Liver (tissue), 9 donors: ENCODE data around the gene CHD5. TPM values are rescaled to one million over a fixed set of nuclear protein-coding genes. Genes with fewer than 3 reads are reported as not detected.

Source experiments
- DNase-seq: peaks from one replicate; pipeline ENCODE4 v3.0.0-alpha.2; 2017; ENCODE audit warnings: low spot score
- H3K27ac ChIP-seq, 2 donors: one replicate each; pipeline ENCODE4 v1.7.0; 2013; ENCODE audit warnings: inconsistent platforms in 2 of 2, low read length in 2 of 2, control low read depth in 1 of 2, low read depth in 1 of 2, mild to moderate bottlenecking in 1 of 2
- H3K27me3 ChIP-seq, 4 donors: one replicate each; pipeline versions ENCODE4 v1.6.1 to v1.7.0; 2013; ENCODE audit warnings: low read length in 3 of 4, inconsistent platforms in 1 of 4, mild to moderate bottlenecking in 1 of 4, moderate library complexity in 1 of 4; ENCODE audit not compliant: control insufficient read depth in 4 of 4, insufficient read depth in 4 of 4
- H3K36me3 ChIP-seq, 4 donors: one replicate each; pipeline versions ENCODE4 v1.6.1 to v1.7.0; 2013; ENCODE audit warnings: low read length in 3 of 4, mild to moderate bottlenecking in 3 of 4, low read depth in 1 of 4, moderate library complexity in 1 of 4; ENCODE audit not compliant: control insufficient read depth in 4 of 4, insufficient read depth in 3 of 4
- H3K4me1 ChIP-seq, 4 donors: one replicate each; pipeline versions ENCODE4 v1.6.1 to v1.7.0; 2013; ENCODE audit warnings: low read length in 3 of 4, mild to moderate bottlenecking in 3 of 4, moderate library complexity in 1 of 4; ENCODE audit not compliant: control insufficient read depth in 4 of 4, insufficient read depth in 4 of 4
- H3K4me3 ChIP-seq, 3 donors: one replicate each; pipeline versions ENCODE4 v1.6.1 to v1.7.0; 2013; ENCODE audit warnings: low read length in 3 of 3, control low read depth in 1 of 3, low read depth in 1 of 3, mild to moderate bottlenecking in 1 of 3
- H3K9ac ChIP-seq, 2 donors: one replicate each; pipeline ENCODE4 v1.7.0; 2013; ENCODE audit warnings: low read length in 2 of 2, mild to moderate bottlenecking in 2 of 2, moderate library complexity in 2 of 2, control low read depth in 1 of 2, low read depth in 1 of 2
- H3K9me3 ChIP-seq, 4 donors: one replicate each; pipeline versions ENCODE4 v1.6.1 to v1.7.0; 2013; ENCODE audit warnings: low read length in 3 of 4; ENCODE audit not compliant: control insufficient read depth in 4 of 4
- EGR1 ChIP-seq, 2 donors: IDR thresholded peaks; 2 replicates each; pipeline ENCODE4 v1.6.1; 2016 to 2018; ENCODE audit warnings: antibody characterized with exemption in 2 of 2, low read depth in 2 of 2
- FOXA1 ChIP-seq: IDR thresholded peaks from 2 replicates; pipeline ENCODE4 v1.6.1; 2016; ENCODE audit warnings: antibody characterized with exemption
- FOXA2 ChIP-seq: IDR thresholded peaks from 2 replicates; pipeline ENCODE4 v1.6.1; 2016; ENCODE audit warnings: antibody characterized with exemption
- GABPA ChIP-seq, 2 donors: IDR thresholded peaks in 1 of 2; conservative IDR thresholded peaks in 1 of 2; 2 replicates each; pipeline ENCODE4 v1.6.1; 2016; ENCODE audit warnings: antibody characterized with exemption in 2 of 2, mild to moderate bottlenecking in 1 of 2, moderate library complexity in 1 of 2
- HNF4A ChIP-seq, 2 donors: conservative IDR thresholded peaks; 2 replicates each; pipeline ENCODE4 v1.6.1; 2016; ENCODE audit warnings: antibody characterized with exemption in 2 of 2, mild to moderate bottlenecking in 2 of 2
- HNF4G ChIP-seq: IDR thresholded peaks from 2 replicates; pipeline ENCODE4 v1.6.1; 2016; ENCODE audit warnings: antibody characterized with exemption
- JUND ChIP-seq, 2 donors: IDR thresholded peaks; 2 replicates each; pipeline ENCODE4 v1.6.1; 2016; ENCODE audit warnings: antibody characterized with exemption in 2 of 2
- MAX ChIP-seq: IDR thresholded peaks from 2 replicates; pipeline ENCODE4 v1.6.1; 2016; ENCODE audit warnings: antibody characterized with exemption
- NR2F2 ChIP-seq: IDR thresholded peaks from 2 replicates; pipeline ENCODE4 v1.6.1; 2016; ENCODE audit warnings: antibody characterized with exemption
- RAD21 ChIP-seq, 2 donors: IDR thresholded peaks; 2 replicates each; pipeline ENCODE4 v1.6.1; 2016; ENCODE audit warnings: antibody characterized with exemption in 2 of 2, mild to moderate bottlenecking in 2 of 2
- RXRA ChIP-seq, 2 donors: IDR thresholded peaks; 2 replicates each; pipeline ENCODE4 v1.6.1; 2017 to 2018; ENCODE audit warnings: antibody characterized with exemption in 2 of 2, mild to moderate bottlenecking in 1 of 2
- SP1 ChIP-seq: IDR thresholded peaks from 2 replicates; pipeline ENCODE4 v1.6.1; 2018; ENCODE audit warnings: antibody characterized with exemption, mild to moderate bottlenecking
- TAF1 ChIP-seq: conservative IDR thresholded peaks from 2 replicates; pipeline ENCODE4 v1.6.1; 2016; ENCODE audit warnings: antibody characterized with exemption, mild to moderate bottlenecking
- YY1 ChIP-seq: IDR thresholded peaks from 2 replicates; pipeline ENCODE4 v1.6.1; 2016; ENCODE audit warnings: antibody characterized with exemption, mild to moderate bottlenecking
- ZBTB33 ChIP-seq: IDR thresholded peaks from 2 replicates; pipeline ENCODE4 v1.6.1; 2016; ENCODE audit warnings: antibody characterized with exemption
- WGBS: extraction: QIAGEN DNeasy Blood & Tissue Kit; methylation state at CpG from one replicate; pipeline ENCODE4 v1.1.7; 2013; 5-methylcytosine and 5-hydroxymethylcytosine counted together
- polyA plus RNA-seq, 2 donors: library from polyadenylated mRNA; stranded (reverse) in 1 of 2; unstranded in 1 of 2; fragments of 200-250 nt in 1 of 2; fragments of >200 nt in 1 of 2; fragmentation: Nextera tagmentation in 1 of 2; extraction: Ambion mirVana in 1 of 2; gene quantifications; one replicate each; pipeline versions ENCODE4 v1.2.1 to v1.2.3, GENCODE V29; 2013 to 2015
- total RNA-seq, 2 donors: library from RNA; depleted of rRNA; stranded (reverse); fragments of >200 nt; gene quantifications; one replicate each; pipeline ENCODE4 v1.2.3, GENCODE V29; 2014
- TF ChIP-seq, protein P1 (sequence below): IDR thresholded peaks from 2 replicates; pipeline ENCODE4 v1.6.1; 2016; ENCODE audit warnings: antibody characterized with exemption, mild to moderate bottlenecking
- TF ChIP-seq, protein P2 (sequence below): fragments of 150-350 bp; IDR thresholded peaks from 2 replicates; pipeline ENCODE4 v1.5.1; 2017; ENCODE audit warnings: improper control_type of control experiment, low read depth, low read length; ENCODE audit not compliant: missing input control
- TF ChIP-seq, protein P3 (sequence below): IDR thresholded peaks from 2 replicates; pipeline ENCODE4 v1.6.1; 2016; ENCODE audit warnings: antibody characterized with exemption
- donor health status: healthy.
- donor health status: healthy.
- donor health status: healthy.
- donor health status: healthy.
- donor health status: healthy.

CHD5 gene
- total and polyA plus RNA-seq, 4 donors: under 0.01 to 0.08 TPM; not detected in 2

- WGBS: 74% methylated on average over 17 of the region's 17 CpGs
Measured at GRCh38 chr1:6072774-6073479, 107.2 kb downstream of the CHD5 start.

More at GRCh38 chr1:6072774-6073479, 107.2 kb downstream of the CHD5 start:
- DNase-seq: no peak
- no peak overlapping the region for H3K4me3 ChIP-seq
- H3K9me3 ChIP-seq: no peaks in the 10 kb centered on the region
- H3K36me3 ChIP-seq: no peaks in the 10 kb centered on the region
- no peaks in the 10 kb centered on the region for H3K4me1 ChIP-seq
- no peak overlapping the region for H3K27ac ChIP-seq
- no peaks in the 10 kb centered on the region for H3K27me3 ChIP-seq
- TF ChIP-seq NR2F2: no peak
- TF ChIP-seq, protein P1, sequence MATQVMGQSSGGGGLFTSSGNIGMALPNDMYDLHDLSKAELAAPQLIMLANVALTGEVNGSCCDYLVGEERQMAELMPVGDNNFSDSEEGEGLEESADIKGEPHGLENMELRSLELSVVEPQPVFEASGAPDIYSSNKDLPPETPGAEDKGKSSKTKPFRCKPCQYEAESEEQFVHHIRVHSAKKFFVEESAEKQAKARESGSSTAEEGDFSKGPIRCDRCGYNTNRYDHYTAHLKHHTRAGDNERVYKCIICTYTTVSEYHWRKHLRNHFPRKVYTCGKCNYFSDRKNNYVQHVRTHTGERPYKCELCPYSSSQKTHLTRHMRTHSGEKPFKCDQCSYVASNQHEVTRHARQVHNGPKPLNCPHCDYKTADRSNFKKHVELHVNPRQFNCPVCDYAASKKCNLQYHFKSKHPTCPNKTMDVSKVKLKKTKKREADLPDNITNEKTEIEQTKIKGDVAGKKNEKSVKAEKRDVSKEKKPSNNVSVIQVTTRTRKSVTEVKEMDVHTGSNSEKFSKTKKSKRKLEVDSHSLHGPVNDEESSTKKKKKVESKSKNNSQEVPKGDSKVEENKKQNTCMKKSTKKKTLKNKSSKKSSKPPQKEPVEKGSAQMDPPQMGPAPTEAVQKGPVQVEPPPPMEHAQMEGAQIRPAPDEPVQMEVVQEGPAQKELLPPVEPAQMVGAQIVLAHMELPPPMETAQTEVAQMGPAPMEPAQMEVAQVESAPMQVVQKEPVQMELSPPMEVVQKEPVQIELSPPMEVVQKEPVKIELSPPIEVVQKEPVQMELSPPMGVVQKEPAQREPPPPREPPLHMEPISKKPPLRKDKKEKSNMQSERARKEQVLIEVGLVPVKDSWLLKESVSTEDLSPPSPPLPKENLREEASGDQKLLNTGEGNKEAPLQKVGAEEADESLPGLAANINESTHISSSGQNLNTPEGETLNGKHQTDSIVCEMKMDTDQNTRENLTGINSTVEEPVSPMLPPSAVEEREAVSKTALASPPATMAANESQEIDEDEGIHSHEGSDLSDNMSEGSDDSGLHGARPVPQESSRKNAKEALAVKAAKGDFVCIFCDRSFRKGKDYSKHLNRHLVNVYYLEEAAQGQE: no peak
- TF ChIP-seq, protein P2, sequence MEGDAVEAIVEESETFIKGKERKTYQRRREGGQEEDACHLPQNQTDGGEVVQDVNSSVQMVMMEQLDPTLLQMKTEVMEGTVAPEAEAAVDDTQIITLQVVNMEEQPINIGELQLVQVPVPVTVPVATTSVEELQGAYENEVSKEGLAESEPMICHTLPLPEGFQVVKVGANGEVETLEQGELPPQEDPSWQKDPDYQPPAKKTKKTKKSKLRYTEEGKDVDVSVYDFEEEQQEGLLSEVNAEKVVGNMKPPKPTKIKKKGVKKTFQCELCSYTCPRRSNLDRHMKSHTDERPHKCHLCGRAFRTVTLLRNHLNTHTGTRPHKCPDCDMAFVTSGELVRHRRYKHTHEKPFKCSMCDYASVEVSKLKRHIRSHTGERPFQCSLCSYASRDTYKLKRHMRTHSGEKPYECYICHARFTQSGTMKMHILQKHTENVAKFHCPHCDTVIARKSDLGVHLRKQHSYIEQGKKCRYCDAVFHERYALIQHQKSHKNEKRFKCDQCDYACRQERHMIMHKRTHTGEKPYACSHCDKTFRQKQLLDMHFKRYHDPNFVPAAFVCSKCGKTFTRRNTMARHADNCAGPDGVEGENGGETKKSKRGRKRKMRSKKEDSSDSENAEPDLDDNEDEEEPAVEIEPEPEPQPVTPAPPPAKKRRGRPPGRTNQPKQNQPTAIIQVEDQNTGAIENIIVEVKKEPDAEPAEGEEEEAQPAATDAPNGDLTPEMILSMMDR: no peak
- no peak for TF ChIP-seq ZBTB33
- no peak for TF ChIP-seq FOXA1
- no peak for TF ChIP-seq RAD21 (IDR thresholded peaks at IDR 0.05)
- TF ChIP-seq YY1: no peak
- TF ChIP-seq SP1: no peak
- TF ChIP-seq EGR1 (IDR thresholded peaks at IDR 0.05; ENCODE audit: low read depth in 2 of 2): no peak
- no peak for TF ChIP-seq HNF4G
- TF ChIP-seq, protein P3, sequence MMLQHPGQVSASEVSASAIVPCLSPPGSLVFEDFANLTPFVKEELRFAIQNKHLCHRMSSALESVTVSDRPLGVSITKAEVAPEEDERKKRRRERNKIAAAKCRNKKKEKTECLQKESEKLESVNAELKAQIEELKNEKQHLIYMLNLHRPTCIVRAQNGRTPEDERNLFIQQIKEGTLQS: no peak
- no peak for TF ChIP-seq RXRA (IDR thresholded peaks at IDR 0.05)
- no peak for TF ChIP-seq HNF4A (conservative IDR thresholded peaks at IDR 0.05)
- TF ChIP-seq MAX: no peak
- no peak for TF ChIP-seq TAF1
- TF ChIP-seq GABPA (IDR thresholded peaks at IDR 0.05 in 1 of 2, conservative IDR thresholded peaks at IDR 0.05 in 1 of 2): no peak
- TF ChIP-seq FOXA2: no peak
- no peak for TF ChIP-seq JUND (IDR thresholded peaks at IDR 0.05)
- H3K9ac ChIP-seq: no peak overlapping the region
